ENCODE data around the gene TTPAL.

TTPAL gene

DNA sequence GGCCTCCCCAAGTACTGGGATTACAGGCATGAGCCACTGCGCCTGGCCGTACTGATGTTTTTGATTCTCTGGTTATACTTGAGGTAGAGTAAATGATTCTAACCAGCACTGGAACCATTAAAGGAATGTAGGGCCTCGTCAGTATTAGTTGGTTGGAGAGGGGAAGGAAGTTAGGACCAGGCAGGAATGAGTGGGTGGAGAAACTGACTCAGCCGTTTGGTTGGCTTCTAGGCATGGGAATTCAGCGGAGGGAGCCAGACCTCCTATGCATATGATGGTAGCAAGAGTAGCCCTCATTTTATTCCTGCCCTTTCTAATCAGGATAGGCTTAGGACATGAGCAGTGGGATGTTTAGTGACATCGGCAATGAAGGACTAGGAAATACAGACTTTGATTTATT is 65.2 kb downstream of the TTPAL start:
- no peak for DNase-seq (ENCODE audit: low read depth)

DNA sequence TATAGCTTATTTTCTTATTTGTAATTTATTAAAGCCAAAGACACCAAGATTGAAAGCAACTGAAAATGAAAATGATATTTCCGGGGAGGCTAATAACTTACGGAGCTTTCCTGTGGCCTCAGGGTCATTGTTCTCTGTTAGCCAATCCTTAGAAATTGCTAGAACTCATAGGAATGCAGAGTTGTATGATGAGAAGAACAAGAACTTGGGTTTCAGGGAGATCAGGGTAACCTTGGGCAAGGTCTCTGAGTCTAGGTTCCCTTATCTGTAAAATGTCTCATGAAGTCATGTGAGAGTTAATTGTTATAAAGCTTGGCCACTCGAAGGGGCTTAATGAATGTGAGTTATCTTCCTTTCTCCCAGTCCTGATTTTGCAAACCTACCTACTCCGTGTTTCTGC is 66.3 kb downstream of the TTPAL start:
- no peak for DNase-seq (ENCODE audit: low read depth)

DNA sequence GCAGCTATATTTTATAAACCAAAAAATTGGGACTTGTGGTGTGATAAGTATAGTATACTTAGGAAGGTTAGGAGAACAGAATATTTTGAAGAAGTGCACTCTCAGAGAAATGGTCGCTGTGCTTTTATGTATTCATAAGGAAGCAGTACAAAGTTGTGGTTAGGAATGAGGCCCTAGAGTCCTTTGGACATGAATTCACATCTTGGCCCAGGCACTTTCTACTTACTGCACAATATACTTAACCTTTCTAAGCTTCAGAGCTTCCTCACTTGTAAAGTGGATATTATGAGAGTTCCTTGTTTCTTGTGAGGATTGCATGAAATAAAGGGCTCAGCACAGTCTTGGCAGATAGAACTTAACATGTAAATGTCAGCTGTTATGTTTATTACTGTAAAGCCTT is 67.2 kb downstream of the TTPAL start:
- no peak for DNase-seq (ENCODE audit: low read depth)

DNA sequence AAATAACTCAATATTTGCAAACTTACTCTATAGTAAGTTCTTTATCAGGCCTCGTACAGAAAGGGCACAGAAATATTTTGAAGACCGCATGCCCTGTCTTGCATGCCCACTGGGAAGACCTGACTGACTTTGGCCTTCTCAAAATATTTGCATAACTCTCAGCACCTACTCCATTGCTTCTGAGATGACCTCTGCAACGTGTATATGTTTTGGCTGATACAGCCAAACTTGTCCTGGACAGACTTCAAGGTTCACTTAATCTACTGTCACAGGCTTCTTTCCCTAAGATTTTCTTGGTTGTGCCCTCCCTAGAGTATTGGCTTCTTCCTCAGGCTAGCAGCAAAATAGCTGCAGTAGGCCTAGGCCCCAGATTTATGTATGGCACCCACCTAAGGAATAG is 67.7 kb downstream of the TTPAL start:
- no peak for DNase-seq (ENCODE audit: low read depth)
